Fibroblast of lung (primary cell): ENCODE measurements around the gene CHD5.

Source experiments
- CTCF ChIP-seq, 2 donors: IDR thresholded peaks in 1 of 2; conservative IDR thresholded peaks in 1 of 2; 1 replicate in 1 of 2; 2 replicates in 1 of 2; pipeline ENCODE4 v1.5.1; 2011 to 2012; ENCODE audit warnings: low read length in 2 of 2, control low read depth in 1 of 2, inconsistent platforms in 1 of 2, low read depth in 1 of 2, mild to moderate bottlenecking in 1 of 2
- EZH2 ChIP-seq: IDR thresholded peaks from 2 replicates; pipeline ENCODE4 v1.5.1; 2012; ENCODE audit warnings: low read length, control low read depth, mild to moderate bottlenecking; ENCODE audit errors: missing control alignments

- TF ChIP-seq CTCF (conservative IDR thresholded peaks at IDR 0.05 in 1 of 2, IDR thresholded peaks at IDR 0.05 in 1 of 2; ENCODE audit: low read depth in 1 of 2, low read length in 2 of 2) (no peak), EZH2 (no peak)
Observed at GRCh38 chr1:6112690-6113005, 67.5 kb downstream of the CHD5 start.
